ENCODE data around the gene LRP1-AS.

The LRP1-AS gene

DNA sequence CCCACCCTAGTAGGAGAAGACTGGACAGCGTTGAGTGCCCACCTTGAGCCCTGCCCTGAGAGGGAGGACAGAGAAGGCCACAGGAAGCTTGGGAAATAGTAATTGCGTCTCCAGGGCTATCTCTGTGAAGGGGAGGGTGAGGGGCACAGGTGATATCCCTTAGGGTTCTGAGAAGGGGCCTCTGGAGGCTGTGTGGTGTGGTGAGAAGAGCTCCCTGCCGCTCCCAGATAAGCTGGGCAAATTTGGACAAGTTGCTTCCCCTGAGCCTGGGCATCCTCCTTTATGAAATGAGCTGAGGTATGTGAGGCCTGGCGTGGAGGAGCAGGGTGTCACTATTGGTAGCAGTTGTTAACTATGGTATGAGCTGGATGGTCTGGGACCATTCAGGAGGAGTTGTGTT, 23.5 kb upstream of the LRP1-AS start:
- no peak for TF ChIP-seq POLR2AphosphoS5 (IDR thresholded peaks at IDR 0.05; ENCODE audit: low read depth, low read length)
- no peak for TF ChIP-seq SIN3A (IDR thresholded peaks at IDR 0.05; ENCODE audit: borderline replicate concordance, insufficient read depth, low read length)
- no peak for TF ChIP-seq FOXP2 (optimal IDR thresholded peaks at IDR 0.05; ENCODE audit: borderline replicate concordance, extremely low read depth, extremely low read length, insufficient read depth)
- TF ChIP-seq, protein P1, sequence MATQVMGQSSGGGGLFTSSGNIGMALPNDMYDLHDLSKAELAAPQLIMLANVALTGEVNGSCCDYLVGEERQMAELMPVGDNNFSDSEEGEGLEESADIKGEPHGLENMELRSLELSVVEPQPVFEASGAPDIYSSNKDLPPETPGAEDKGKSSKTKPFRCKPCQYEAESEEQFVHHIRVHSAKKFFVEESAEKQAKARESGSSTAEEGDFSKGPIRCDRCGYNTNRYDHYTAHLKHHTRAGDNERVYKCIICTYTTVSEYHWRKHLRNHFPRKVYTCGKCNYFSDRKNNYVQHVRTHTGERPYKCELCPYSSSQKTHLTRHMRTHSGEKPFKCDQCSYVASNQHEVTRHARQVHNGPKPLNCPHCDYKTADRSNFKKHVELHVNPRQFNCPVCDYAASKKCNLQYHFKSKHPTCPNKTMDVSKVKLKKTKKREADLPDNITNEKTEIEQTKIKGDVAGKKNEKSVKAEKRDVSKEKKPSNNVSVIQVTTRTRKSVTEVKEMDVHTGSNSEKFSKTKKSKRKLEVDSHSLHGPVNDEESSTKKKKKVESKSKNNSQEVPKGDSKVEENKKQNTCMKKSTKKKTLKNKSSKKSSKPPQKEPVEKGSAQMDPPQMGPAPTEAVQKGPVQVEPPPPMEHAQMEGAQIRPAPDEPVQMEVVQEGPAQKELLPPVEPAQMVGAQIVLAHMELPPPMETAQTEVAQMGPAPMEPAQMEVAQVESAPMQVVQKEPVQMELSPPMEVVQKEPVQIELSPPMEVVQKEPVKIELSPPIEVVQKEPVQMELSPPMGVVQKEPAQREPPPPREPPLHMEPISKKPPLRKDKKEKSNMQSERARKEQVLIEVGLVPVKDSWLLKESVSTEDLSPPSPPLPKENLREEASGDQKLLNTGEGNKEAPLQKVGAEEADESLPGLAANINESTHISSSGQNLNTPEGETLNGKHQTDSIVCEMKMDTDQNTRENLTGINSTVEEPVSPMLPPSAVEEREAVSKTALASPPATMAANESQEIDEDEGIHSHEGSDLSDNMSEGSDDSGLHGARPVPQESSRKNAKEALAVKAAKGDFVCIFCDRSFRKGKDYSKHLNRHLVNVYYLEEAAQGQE (IDR thresholded peaks at IDR 0.05; ENCODE audit: insufficient read depth in 1 of 2, low read depth in 2 of 2, low read length in 2 of 2), result no peak
- TF ChIP-seq TAF1 (IDR thresholded peaks at IDR 0.05; ENCODE audit: borderline replicate concordance, insufficient read depth, low read length), result no peak

- TF ChIP-seq FOXP2 (optimal IDR thresholded peaks at IDR 0.05; ENCODE audit: borderline replicate concordance, extremely low read depth, extremely low read length, insufficient read depth) (no peak), SIN3A (IDR thresholded peaks at IDR 0.05; ENCODE audit: borderline replicate concordance, insufficient read depth, low read length) (no peak), POLR2AphosphoS5 (IDR thresholded peaks at IDR 0.05; ENCODE audit: low read depth, low read length) (no peak), TAF1 (IDR thresholded peaks at IDR 0.05; ENCODE audit: borderline replicate concordance, insufficient read depth, low read length) (no peak)
- TF ChIP-seq, protein P1 (IDR thresholded peaks at IDR 0.05; ENCODE audit: insufficient read depth in 1 of 2, low read depth in 2 of 2, low read length in 2 of 2), result no peak
Observed at GRCh38 chr12:57170408-57170807, 23.0 kb upstream of the LRP1-AS start.

DNA sequence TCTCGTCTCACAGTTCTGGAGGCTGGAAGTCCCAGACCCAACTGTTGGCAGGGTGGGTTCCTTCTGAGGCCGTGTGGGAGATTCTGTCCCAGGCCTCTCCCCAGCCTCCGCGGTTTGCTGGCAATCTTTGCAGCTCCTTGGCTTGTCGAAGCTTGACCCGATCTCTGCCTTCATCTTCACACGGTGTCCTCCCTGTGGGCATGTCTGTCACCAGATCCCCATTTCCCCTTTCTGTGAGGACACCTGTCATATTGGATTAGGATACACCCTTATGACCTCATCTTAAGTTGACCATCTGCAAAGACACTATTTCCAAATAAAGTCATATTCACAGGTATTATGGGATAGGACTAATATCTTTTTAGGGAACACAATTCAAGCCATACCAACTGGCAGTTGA, 22.6 kb upstream of the LRP1-AS start:
- TF ChIP-seq, protein P1 (IDR thresholded peaks at IDR 0.05; ENCODE audit: insufficient read depth in 1 of 2, low read depth in 2 of 2, low read length in 2 of 2), result no peak
- TF ChIP-seq SIN3A (IDR thresholded peaks at IDR 0.05; ENCODE audit: borderline replicate concordance, insufficient read depth, low read length) (no peak), FOXP2 (optimal IDR thresholded peaks at IDR 0.05; ENCODE audit: borderline replicate concordance, extremely low read depth, extremely low read length, insufficient read depth) (no peak), TAF1 (IDR thresholded peaks at IDR 0.05; ENCODE audit: borderline replicate concordance, insufficient read depth, low read length) (no peak), POLR2AphosphoS5 (IDR thresholded peaks at IDR 0.05; ENCODE audit: low read depth, low read length) (no peak)

DNA sequence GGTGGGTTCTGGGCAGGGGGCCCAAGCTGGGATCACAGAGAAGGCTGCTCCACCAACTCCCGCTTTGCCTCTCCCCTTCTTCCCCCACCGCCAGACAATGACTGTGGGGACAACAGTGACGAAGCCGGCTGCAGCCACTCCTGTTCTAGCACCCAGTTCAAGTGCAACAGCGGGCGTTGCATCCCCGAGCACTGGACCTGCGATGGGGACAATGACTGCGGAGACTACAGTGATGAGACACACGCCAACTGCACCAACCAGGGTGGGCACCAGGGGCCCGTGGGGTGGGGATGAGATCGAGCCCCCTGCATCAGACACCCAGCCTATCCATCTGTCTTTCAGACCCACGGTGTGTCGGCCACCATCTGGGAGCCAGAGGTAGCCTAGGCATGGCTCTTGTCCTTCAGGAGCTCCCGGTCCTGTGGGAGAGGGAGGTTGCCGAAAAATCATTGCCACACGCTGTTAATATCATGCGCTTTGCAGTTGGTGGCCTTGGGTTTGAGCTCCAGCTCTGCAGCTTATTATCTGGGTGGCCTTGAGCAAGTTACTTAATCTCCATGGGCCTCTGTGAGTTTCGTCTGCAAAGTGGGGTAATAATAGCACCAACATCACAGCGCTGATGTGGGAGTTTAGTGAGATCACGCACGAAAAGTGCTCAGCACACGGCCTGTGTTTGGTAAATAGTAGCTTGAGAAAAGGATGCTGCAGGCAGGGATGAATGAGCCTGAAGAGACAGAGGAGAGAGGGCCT, 21.8 kb upstream of the LRP1-AS start:
- TF ChIP-seq SIN3A (IDR thresholded peaks at IDR 0.05; ENCODE audit: borderline replicate concordance, insufficient read depth, low read length) (no peak), POLR2AphosphoS5 (IDR thresholded peaks at IDR 0.05; ENCODE audit: low read depth, low read length) (no peak), TAF1 (IDR thresholded peaks at IDR 0.05; ENCODE audit: borderline replicate concordance, insufficient read depth, low read length) (no peak), FOXP2 (optimal IDR thresholded peaks at IDR 0.05; ENCODE audit: borderline replicate concordance, extremely low read depth, extremely low read length, insufficient read depth) (no peak)
- TF ChIP-seq, protein P1 (IDR thresholded peaks at IDR 0.05; ENCODE audit: insufficient read depth in 1 of 2, low read depth in 2 of 2, low read length in 2 of 2), result no peak

Data from PFSK-1 (cell line).